HG02852 (cell line): ENCODE measurements around the gene FAM171A1.
"Not testable (repeated sequence)": the region's sequence is repeated elsewhere in the genome, so short reads cannot be mapped to it uniquely, and the experiment has no call there.

Source experiments
- ATAC-seq: cut with Tn5 transposase; IDR thresholded peaks from one replicate; pipeline ENCODE4 v1.9.1; 2021; ENCODE audit warnings: mild to moderate bottlenecking, moderate library complexity; ENCODE audit not compliant: unreplicated experiment

The FAM171A1 gene

DNA sequence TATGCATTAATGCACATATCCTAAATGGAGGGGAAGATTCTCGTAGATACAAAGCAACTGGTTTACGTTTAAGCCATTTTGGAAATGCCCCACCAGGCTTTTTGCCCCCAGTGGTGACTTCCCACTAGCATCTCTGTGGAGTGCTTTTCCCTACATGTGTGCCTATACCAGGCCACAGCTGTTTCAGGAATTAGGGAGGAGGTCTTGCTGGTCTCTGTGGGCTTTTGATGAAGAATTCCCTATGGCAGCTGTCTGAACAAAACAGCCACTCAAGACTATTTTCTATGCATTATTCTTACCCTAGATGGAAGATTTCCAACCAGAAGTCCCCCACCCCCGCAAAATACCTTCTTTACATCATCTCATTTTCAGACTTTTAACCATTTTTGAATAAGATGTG, 150.6 kb downstream of the FAM171A1 start:
- ATAC-seq, result no peak

DNA sequence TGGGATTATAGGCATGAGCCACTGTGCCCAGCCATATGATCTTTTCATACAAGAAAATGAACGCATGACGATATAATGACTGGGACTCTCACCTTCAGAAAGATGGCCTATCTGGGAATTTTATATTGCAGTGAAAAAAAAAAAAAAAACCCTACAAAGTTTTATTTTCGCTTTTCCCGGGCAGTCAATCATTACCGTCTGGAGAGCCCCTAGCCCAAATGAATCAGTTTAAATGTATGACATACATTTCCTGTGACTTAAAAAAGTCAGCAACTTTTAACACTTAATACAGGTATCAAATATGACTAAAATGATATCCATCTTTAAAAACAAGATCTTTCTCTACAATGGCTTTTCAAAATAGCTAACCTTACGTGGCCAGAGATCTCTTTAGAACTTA, 154.4 kb downstream of the FAM171A1 start:
- no peak for ATAC-seq

DNA sequence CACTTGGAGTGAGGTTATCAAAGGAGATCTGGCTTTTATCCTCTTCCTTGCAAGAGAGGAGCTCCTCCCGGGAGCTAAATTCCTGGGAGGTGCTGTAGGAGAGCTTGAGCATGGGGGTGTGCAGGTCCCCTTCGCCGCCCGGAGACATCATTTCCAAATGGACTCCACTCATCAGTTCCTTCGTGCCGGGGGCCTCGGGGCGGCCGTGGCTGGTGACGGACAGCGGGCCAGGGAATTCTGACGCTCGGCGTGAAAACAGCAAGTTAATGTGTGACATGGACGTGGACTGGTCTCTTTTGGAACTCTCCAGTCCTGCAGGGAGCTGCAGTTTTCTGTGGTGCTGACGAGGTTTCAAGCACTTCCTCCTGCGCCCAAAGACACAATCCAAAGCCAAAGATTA, 156.9 kb downstream of the FAM171A1 start:
- no peak for ATAC-seq

DNA sequence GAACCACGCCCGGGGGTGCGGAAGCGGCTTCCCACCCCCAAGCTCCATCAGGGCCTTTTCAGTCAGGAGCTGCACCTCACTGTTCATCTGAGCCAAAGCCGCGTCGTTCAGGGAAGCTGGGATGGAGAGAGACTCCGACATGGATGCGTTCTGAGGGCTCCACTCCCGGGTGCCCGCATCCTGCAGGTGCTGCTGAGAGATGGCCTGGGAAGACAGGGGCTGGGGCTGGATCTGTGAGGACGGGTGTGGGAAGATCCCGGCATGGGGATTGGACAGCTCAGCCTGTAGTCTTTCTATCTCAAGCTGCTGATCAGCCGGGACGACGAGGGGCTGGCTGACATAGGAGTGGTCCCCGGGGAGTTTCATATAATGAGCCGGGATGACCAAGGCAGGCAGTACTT, 157.6 kb downstream of the FAM171A1 start:
- ATAC-seq, result no peak

DNA sequence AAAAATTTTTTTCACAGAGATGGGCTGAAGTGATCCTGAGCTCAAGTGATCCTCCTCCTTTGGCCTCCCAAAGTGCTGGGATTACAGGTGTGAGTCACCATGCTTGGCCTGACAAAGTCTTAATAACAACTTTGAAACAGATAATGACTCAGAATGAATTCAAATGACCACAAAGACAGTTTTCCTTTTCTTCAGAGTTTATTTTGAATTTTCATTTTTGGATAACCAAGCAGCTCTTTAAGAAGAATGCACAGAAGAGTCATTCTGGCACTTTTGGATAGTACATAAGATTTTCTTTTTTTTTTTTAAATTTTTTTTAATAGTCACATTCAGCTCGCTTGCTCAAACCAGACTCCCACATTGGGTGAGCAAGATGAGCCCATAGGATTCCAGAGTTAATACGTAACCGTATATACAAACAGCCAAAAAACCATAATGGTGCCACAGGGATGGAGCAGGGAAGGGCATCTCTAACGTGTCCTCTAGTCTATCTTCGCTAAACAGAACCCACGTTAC, 159.6 kb downstream of the FAM171A1 start:
- no peak for ATAC-seq

DNA sequence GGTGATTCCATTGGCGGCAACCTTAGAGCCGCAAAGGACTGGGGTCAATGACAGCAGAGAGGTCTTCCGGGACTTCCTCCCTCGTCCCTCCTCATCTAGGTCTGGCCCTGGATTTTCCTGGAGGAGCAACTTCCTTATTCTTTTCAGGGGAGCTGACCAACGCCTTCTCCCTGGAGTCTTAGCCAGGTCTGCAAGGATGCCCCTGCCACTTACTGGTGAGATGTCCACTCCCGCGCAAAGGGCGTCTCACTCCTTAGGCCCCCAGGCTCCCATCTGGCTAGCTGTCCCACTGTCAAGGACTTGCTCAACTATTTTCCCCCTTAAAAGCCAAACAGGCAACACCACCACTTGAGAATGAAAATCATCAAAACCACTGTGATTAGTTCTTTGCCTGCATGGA, 160.6 kb downstream of the FAM171A1 start:
- no peak for ATAC-seq

DNA sequence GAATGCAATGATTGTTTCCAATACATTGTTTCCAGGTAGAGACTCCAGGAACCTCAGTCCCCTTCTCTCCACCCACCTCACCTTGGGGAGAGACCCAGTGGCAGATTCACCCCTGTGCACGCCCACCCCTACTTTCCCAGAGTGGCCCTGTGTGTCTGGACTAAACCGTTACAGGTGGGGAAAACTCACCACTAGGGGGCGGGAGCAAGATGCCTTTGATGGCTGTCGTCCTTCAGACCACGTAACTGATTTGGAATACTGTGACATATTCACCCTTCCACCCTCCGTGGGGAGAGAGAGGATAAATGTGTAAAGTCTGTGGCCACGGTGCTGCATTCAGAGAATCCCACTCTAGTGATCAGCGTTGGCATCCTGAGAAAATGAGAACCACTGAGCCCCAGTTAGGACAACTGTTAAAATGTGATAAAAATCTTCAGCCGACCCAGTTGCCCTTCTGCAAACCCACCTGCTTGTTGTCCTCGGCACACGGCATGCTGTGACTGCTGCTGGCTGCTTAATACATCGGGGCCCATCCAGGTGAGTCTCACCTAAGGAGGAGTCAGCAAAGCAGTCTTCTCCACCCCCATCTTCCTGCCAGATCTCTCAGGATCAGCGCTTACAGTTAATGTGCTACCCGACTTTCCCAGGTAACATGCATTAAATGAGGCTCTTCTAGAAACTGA, 161.1 kb downstream of the FAM171A1 start:
- no peak for ATAC-seq

DNA sequence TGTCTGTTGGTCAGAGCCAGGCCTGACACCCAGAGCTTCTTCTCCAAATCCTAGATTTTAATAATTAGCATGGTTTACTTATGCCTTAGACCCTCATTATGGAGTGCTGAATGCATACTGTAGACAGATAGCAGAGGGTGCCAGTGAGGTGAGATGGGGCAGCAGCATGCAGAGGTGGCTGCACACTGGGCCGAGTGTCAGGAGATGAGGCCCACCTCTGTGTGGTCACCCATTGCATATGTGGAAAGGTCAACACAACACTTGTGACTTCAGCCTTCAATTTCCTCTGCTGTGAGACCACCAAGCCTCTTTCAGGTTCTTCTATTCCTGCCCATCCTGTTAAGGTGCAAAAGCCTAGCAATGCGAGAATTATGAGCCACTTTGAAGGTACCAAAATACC, 162.9 kb downstream of the FAM171A1 start:
- no peak for ATAC-seq

DNA sequence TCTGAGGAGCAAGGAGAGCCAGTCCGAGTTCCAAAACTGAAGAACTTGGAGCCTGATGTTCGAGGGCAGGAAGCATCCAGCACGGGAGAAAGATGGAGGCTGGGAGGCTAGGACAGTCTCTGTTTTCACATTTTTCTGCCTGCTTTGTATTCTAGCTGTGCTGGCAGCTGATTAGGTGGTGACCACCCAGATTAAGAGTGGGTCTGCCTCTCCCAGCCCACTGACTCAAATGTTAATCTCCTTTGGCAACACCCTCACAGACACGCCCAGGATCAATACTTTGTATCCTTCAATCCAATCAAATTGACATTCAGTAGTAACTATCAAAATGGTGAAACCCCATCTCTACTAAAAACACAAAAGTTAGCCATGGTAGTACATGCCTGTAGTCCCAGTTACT, 163.7 kb downstream of the FAM171A1 start:
- ATAC-seq, result not testable (repeated sequence)

DNA sequence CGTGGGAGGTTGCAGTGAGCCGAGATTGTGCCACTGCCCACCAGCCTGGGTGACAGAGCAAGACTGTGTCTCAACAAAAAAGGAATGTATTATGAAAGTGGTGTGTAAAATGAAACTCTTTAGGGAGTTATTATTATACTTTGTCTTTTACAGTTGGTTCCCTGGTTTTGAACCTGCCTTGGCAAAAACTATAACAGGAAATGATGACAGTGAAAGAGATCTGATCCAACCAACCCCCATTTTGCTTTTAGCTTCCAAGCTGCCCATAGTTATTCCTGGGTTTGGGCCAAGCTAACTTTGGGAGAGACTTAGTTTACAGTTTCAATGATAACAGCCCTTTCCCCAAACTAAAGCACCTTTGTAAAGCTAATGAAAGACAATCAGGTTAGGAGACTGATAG, 168.4 kb downstream of the FAM171A1 start:
- ATAC-seq, result no peak

DNA sequence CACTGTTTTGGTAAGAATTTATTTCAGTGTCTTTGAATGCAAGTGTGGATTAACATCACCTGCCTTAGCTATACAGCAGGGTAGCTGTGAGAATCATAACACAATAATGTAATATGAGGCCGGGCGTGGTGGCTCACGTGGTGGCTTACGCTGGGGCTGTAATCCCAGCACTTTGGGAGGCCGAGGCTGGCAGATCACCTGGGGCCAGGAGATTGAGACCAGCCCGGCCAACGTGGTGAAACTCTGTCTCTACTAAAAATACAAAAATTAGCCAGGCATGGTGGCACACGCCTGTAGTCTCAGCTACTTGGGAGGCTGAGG, 168.8 kb downstream of the FAM171A1 start:
- not testable (repeated sequence) for ATAC-seq

DNA sequence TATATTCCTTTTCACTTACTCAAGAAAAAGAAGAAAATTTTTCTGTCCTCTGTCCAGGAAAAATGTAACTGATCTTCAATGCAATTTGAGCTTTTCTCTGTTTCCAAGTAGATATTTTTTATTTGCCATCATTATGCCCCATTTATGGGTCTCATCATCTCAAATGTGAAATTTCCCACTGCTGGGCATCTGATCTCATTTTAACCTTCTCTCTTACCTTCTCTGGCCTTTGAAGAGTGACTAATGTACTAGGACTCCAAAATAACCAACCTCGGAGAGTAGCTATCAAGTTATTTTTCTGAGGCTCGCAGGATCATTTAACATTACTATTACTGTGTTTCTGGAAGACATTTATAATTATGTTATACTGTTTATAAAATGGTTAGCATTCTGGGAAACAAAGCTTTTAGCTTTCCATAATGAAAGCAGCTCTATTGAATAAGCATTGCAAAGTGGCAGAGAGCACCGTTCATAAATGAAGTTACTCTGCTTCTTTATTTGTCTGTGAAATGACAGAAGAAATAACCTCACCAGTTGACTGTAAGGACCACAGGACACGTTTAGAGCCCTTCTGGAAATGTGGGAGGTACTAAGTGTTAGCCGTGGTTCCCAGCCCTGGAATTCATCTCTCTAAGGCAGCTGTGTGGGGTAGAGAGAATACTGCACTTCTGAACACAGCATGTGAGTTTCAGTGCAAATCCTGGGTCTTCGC, 169.3 kb downstream of the FAM171A1 start:
- ATAC-seq, result no peak

DNA sequence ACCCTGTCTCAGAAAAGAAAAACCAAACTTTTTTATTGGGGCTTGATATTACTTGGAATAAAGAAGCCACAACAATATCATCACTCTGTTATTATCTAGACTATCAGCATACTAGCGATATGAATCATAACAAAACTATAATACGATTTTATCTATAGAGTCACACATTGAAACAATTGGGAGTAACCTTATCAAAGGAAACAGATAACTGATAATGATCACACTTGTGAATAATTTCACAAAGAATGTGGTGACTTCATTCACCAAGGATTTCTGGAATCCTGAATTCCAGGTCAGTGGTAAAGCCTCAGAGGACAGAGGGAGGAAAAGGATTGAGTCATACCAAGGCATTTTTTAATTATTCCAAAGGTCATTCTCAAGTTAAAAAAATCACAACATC, 170.5 kb downstream of the FAM171A1 start:
- no peak for ATAC-seq

DNA sequence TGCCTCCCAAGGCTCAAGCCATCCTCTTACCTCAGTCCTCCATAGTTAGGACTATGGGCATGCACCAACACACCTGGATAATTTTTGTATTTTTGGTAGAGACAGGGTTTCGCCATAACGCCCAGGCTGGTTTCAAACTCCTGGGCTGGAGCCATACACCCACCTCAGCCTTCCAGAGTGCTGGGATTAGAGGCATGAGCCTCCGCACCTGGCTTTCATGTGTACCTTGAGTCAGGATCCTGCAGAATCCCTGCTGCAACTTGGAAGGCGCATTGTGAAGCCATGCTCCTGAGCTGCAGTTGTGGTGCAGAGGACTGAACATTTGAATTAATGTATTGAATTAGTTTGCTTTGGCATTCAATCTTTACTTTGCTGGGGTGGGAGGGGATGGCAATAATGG, 173.2 kb downstream of the FAM171A1 start:
- no peak for ATAC-seq

DNA sequence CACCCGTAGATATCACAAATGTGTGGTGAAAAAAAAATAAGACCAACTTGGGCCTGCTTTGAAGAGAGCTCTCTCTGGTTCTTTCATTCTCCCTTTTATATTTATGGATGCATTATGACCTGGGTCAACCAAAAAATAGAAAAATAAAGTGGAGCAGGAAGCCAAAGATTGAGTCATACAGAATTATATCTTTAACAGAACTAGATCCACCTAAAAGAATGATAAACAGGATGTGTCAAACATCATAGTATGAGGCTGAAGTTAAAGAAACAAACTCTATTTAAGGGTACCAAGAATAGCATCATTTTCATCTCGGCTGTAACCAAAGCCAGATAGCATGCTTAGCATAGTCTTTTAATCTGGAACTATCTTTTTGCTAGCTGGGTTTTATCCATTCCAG, 173.8 kb downstream of the FAM171A1 start:
- ATAC-seq, result no peak

DNA sequence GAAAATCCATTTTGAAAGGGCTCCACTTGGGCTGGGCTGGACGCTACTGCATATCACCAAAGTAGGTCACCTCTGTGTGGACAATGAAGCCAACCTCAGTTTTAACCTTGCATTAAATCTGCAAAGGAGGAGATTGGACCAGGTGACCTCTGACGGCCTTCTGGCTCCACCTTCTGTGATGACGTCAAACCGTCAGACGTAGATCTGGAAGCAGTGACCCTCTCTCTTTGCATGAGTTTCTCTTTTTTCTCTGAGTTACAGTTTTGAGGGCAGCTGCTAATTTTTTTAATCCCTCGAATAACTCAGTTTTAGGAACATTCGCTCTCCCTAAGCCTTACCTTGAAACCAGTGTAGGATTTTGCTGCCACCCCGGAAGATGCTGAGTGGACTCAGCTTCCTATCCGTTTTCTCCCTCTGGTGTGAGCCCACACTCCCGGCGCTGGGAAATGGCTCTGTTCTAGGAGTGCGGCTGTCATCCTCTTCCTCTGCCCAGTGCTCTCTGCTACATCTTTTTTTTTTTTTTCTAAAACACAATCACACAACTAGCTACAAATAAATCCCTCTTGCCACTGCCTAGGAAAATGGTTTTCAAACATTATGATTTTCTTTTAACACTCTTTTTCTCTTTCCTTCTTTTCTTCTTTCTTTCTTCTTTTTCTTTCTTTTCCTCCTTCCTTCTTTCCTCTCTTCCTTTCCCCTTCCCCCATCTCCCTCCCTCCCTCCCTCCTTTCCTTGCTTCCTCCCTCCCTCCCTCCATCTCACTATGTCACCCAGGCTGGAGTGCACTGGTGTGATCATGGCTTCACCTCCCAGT, 174.9 kb downstream of the FAM171A1 start:
- no peak for ATAC-seq

DNA sequence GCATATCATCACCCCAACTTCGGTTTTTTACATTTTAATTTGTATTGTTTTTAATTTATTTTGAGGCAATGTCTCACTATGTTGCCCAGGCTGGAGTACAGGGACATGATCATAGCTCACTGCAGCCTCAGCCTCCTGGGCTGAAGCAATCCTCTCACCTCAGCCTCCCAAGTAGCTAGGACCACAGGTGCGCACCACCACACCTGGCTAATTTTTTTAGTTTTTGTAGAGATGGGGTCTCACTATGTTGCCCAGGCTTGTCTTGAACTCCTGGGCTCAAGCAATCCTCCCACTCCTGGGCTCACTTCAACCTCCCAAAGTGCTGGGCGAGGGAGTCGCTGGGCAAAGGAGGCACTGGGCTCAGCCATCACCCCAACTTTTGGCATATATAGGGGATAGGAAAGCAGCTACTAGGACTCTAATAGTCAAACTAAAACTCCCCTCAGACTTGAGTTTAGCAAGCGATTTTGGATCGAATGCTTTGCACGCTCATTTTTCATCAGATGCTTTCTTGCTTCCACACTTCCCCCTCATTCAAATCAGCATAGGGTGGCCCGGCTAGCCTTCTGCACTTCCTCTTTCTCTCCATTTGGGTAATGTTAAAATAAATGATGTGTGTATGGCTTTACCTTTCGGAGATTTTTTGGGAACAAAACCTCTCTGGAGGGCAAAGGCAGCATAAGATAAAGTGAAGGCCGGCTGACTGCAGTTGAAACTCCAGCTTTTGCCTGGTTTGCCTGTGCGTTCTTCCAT, 181.8 kb downstream of the FAM171A1 start:
- ATAC-seq, result no peak

DNA sequence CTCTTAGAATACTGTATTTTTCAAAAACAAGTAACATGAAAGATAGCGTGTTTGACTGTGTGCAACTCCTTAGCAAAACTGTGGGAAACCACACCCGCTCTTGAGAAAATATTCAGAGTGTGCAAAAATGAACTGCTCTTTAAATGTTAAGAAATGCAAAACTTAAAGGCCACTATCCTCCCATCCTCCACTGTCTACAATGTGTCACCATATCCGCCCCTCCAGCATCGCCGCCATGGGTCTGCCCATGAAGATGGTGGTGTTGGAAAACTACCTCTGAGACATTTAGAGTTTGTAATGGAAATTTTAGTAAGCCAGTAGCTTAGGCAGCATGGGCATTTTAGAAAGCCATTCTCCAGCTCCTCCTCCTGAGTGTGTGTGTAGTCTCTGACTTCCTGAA, 182.5 kb downstream of the FAM171A1 start:
- no peak for ATAC-seq

DNA sequence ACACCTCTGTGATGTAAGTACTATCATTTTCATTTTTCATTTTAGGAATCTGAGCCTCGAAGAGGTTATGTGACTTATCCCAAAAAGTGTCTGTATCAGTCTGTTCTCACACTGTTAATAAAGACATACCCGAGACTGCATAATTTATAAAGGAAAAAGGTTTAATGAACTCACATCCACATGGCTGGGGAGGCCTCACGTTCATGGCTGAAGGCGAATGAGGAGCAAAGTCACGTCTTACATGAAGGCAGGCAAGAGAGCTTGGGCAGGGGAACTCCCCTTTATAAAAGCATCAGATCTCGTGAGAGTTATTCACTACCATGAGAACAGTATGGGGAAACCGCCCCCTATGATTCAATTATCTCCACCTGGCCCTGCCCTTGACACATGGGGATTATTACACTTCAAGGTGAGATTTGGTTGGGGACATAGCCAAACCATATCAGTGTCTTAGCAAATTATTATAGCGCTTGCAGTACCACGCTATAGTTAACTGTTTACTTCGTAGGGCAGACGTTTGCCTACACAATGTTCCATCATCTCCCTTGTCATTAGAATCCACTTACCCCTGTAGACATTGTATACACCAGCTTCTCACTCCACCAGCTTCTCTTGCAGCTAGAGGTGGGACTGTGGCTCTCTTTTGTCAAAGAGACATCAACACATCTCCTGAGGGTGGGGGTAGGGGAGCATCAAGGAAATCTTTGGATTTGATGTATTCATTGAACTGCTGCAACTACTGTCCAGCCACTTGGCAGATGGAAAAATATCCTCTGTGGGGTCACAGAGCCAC, 187.2 kb downstream of the FAM171A1 start:
- ATAC-seq, result no peak

DNA sequence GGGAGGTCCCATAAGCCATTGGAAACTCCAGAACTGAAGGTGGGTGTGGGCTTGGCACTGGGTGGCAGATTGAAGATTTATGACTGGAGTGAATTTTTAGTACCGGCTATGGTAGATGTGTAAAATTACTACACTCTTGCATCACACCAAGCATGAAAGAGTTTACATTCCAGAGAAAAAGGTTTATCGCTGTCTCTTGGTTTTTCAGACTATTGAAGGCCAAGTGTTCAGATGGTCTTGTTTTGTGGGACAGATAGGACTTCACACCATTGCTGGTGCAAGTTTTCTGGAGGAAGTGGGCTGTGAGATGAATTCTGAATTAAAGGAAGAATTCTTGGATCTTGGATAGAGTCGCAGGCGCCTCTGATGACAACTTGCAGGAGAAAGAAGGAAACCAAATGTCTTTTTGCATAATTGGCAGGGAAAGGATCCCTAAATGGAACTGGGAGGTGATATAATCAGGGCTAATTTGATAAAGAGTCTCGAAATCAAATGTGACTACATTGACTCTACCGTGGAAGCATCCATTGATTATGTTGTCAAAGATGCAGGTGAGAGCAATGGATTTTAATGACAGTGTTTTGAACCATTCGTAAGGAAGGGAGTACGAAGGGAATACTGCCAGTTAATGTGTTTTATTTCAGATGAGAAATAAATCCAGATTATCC, 188.4 kb downstream of the FAM171A1 start:
- no peak for ATAC-seq
